Cardiac septum (tissue), 1 donor: ENCODE results near the gene AEBP2. TPM values are rescaled to one million over a fixed set of nuclear protein-coding genes. Genes with fewer than 3 reads are reported as not detected.
"Not testable (repeated sequence)": the region's sequence is repeated elsewhere in the genome, so short reads cannot be mapped to it uniquely, and the experiment has no call there.

Experiments
- DNase-seq: peaks from one replicate; pipeline ENCODE4 v3.0.0-alpha.2; 2020; ENCODE audit warnings: low spot score
- intact Hi-C: fragments of 100-400 bp; cut with DNase I; formaldehyde crosslinking; loops from one replicate; pipeline ENCODE4 v1.14.0; 2022
- total RNA-seq: library from RNA; stranded (reverse); fragmentation: NEBNext Ultra II Directional; extraction: Animal tissue kit (Norgen Biotek cat#: 25700); gene quantifications from one replicate; pipeline ENCODE4 v1.2.1, GENCODE V29; 2021
- donor health status: DM: no; HTN: no; CAD: no.

AEBP2 gene
- total RNA-seq, 1 donor from 2014 or later = 27.2 TPM

DNA sequence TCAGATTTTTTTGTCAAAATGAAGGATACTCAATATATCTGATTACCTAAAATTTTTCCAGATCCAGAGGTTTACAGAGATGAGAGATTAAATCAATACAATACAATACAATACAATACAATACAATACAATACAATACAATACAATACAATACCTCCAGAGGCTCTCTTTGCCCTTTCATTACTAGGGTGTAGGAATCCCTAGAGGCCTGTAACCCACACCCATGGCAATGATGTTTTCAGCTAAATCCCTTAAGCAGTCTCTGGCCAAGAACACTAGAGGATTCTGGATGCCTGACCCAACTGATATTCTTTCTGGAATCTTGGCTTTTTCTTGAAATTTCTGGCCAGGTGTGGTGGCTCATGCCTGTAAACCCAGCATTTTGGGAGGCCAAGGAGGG is 23.7 kb upstream of the AEBP2 start:
- intact Hi-C loops = no loop called here
- no peak for DNase-seq

DNA sequence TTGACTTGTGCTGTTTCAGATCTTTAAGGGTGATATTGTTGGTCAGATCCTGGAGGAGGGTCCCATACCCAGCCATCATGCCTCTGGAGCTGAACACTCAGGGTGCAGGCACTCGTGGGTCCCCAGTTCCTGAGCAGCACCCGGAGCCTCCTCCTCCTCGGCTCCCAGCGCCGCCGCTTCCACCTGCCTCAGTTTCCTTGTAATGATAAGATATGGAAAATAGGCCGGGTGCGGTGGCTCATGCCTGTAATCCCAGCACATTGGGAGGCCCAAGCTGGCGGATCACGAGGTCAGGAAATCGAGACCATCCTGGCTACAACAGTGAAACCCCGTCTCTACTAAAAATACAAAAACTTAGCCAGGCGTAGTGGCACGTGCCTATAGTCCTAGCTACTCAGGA is 20.2 kb upstream of the AEBP2 start:
- intact Hi-C loops = no loop called here
- DNase-seq = no peak

DNA sequence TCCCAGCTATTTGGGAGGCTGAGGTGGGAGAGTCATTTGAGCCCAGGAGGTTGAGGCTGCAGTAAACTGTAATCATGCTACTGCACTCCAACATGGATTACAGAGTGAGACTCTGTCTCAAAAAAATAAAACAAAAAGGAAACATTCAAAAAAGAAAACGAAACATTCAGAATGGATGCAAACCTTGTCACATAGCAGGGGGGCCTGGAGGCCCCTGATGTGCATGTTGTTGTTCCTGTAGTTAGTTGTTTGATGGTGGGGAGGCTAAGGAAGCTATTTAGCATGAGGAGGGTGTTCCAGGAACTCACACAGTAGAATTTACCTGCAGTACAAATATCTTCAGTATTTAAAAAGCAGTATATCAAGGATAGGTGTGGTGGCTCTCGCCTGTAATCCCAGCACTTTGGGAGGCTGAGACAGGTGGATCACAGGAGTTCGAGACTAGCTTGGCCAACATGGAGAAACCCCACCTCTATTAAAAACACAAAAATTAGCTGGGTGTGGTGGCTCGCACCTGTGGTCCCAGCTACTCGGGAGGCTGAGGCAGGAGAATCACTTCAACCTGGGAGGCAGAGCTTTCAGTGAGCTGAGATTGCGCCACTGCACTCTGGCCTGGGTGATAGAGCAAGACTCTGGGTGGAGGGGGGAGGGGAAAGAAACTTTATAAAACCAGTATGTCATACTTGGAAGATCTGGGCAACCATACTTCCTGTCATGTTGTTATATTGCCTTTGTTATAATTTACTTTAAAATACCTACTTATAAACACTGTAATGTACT is 17.6 kb upstream of the AEBP2 start:
- intact Hi-C loops = no loop called here
- no peak for DNase-seq

DNA sequence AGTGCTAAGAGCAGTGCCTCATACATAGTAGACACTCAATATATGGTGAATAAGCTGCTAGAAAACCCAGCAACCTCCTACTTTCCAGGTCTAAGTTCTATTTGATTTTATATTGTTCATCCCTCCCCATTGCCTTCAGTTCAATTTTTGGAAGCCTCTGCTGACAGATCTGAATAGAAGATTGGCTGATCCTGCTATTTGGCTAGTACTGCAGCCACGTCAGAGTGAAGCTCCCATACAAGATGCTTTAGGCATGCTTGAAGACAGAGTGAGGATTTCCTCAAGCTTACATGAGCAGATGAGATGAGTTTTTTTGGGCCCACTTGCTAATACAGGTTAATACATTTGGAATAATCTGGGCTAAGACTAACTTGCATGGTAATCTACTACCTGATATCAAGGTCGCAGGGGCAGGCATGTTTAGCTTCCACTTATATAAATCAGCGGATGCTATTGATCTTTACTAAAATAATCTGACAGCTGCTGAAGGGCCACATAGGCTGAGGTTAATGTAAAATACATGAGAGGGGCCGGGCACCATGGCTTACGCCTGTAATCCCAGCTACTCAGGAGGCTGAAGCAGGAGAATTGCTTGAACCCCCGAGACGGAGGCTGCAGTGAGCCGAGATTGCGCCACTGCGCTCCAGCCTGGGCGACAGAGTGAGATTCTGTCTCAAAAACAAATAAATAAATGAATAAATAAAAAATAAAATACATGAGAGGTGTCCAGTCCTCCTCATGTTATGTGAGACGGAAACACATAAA is 15.9 kb upstream of the AEBP2 start:
- intact Hi-C loops = no loop called here
- DNase-seq = no peak

DNA sequence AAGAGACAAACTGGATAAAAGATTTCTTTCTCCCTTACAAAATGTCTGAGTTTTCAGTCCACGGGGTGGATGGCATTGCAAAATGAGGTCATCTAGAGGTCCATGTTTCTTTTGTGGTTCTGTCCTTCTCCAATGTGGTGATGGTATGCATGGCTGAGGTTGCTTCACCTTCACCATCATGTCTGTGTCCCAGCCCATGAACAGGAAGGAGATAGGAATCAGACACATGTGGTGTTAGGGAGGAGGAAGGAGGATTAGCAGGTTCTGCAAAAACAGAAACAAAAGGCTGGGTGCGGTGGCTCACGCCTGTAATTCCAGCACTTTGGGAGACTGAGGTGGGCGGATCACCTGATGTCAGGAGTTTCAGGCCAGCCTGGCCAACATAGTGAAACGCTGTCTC is 11.0 kb upstream of the AEBP2 start:
- DNase-seq = no peak
- intact Hi-C loops = no loop called here

DNA sequence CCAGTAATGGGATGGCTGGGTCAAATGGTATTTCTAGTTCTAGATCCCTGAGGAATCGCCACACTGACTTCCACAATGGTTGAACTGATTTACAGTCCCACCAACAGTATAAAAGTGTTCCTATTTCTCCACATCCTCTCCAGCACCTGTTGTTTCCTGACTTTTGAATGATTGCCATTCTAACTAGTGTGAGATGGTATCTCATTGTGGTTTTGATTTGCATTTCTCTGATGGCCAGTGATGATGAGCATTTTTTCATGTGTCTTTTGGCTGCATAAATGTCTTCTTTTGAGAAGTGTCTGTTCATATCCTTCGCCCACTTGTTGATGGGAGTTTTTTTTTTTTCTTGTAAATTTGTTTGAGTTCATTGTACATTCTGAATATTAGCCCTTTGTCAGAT is 9.8 kb upstream of the AEBP2 start:
- intact Hi-C loops, DNase-seq: not testable (repeated sequence)

DNA sequence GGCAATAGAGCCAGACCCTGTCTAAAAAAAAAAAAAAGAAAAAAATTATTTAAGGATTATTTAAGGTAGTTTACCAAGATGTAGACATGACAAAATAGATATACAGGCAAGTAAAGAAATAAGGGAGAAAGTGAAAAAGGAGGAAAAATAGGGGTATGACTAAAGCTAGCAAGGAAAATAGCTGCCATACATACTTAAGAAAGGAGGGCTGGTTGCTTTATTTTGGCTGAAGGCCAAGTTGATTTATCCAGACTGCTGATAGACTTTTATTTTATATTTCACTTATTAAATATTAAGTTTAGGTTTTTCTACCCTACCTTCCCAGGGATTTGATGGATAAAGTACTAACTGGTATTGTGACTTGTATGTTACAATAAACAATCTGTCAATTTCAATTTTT is 8.3 kb upstream of the AEBP2 start:
- no peak for DNase-seq
- intact Hi-C loops = no loop called here

DNA sequence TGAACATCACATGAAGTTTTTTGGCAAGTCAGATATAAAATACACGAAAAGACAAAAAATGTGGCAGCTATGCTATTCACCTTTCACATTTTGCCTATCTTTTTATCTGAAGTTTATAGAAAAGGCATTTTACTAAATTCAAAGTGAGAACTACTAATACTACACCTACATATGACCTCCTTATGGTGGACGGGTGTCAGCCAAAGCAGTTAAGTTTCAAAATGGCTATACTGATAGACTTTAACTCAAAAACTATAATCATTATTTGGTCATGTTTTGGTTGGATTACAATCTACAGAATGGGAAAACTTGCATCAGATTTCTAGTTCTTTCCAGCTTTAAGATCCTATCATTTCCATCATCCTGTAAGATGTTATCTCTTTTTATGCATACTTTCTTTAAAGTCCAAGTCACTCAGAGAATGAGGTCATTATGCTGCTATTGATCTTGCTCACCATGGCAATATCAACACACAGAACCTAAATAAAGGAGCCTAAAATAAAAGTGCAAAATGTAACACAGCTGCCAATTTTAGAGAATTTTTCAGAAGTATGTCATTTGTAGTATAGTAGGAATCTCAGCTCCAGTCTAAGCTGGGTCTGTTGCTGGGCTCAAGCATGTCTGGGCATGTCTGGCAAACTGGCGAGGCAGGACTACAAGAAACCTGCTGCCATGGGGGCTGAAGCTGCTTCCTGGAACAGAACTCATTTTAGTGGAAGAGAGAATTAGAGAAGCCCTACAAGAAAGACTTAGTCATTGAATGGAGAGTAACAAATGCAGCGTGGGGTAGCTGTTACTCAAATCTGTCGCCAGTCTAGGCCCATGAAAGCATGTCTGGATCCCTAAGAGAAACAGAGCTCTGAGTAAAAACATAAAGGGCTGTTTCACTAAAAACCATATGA is 7.6 kb upstream of the AEBP2 start:
- no peak for DNase-seq
- intact Hi-C loops = no loop called here

DNA sequence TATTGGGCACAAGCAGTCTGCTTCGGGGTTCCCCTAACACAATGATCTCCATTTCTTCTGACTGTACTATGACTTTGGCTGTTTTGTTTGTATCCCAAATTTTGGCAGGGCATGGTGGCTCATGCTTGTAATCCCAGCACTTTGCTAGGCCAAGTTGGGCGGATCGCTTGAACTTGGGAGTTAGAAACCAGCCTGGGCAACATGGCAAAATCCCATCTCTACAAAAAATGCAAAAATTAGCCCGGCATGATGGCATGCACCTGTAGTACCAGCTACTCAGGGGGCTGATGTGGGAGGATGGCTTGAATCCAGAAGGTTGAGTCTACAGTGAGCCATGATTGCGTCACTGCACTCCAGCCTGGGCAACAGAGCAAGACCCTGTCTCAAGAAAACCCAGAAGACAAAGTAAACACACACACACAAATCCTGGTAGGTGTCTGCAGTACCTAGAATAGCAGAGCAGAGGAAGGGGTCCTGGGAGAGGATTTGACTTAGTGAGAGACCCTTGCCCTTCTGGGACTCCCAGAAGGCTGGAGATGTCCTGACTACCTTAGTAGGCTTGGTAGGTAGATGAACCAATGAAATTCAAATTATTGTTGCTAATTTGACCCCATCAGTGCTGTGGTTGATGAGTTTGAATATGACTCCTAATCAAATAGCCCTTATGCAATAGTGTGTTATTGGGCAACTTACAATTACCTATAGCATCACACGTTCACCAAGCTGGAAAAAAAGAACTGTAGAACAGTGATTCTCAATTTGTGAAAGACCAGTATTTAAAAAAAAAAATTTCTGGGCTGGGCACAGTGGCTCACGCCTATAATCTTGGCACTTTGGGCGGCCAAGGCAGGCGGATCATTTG is 6.8 kb upstream of the AEBP2 start:
- no peak for DNase-seq
- intact Hi-C loops = no loop called here

DNA sequence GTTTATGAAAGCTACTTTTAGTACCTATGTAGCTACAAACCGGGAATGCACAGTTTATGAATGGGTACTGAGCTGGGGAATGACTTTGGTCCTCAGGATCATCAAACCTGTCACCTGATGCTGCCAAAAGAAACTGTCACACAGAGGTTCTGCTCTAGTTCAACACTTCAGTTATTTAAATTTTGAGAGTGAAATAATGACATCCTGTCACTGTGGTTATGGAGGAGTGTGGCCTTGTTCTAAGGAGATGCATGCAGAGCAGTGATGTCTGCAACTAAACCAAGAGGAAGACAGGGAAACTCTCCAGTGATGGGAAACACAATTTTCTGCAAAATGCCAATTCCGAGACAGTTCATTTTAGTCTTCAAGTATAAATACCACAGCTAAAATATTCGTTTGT is 4.8 kb upstream of the AEBP2 start:
- no peak for DNase-seq
- intact Hi-C loops = no loop called here

DNA sequence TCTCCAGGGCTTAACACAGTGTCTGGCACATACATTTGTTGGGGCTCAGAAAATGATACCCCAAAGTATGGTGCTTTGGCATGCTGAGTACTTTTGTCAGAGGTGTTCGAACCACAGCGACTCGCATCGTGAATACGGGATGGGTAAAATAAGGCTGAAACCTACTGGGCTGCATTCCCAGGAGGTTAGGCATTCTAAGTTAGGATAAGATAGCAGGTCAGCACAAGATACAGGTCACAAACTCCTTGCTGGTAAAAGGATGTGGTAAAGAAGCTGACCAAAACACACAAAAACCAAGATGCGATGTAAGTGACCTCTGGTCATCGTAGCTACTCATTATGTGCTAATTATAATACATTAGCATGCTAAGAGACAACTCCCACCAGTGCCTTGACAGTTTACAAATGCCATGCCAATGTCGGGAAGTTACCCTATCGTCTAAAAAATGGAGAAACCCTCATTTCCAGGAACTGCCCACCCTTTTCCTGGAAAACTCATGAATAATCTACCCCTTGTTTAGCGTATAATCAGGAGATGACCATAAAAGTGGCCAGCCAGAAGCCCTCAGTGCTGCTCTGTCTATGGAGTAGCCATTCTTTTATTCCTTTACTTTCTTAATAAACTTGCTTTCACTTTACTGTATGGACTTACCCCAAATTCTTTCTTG is 3.3 kb upstream of the AEBP2 start:
- no peak for DNase-seq
- intact Hi-C loops = no loop called here

DNA sequence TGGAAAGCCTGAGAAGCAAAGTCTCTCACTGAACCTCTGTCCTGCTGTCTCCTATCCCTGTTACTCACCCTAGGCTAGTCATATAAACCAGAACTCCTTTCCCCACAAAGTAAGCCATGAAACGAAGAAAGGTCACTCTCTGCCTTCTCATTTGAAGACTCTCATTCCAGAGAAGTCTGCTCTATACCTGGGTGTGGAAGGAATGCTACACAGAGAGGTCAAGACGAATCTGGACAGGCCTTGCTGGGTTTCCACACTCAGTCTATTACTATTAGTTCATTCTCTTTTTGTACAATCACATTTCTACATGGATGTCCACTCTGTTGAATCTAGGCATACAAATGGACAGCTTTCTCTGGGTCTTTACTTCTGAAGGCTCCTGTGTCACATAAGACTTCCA is 2.4 kb upstream of the AEBP2 start:
- intact Hi-C loops = no loop called here
- DNase-seq = no peak

DNA sequence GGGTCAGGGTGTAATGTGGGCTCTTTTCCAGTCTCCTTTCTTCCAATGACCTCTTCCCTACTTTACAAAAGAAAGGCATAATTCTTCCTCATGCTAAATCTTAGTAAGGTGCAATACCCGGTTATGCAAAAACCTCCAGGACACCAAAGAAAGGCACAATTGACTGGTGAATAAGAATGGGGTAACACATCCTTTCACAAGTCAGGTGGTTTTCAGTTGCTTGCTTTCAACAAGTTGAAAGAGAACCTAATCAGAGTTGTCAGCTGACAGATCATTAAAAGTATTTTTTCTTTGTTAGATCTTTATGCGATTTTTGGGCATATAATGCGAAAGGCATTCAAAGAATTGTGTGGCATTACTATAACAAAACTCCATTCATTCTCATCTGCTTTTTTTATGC is 1.3 kb upstream of the AEBP2 start:
- intact Hi-C loops = no loop called here
- no peak for DNase-seq

DNA sequence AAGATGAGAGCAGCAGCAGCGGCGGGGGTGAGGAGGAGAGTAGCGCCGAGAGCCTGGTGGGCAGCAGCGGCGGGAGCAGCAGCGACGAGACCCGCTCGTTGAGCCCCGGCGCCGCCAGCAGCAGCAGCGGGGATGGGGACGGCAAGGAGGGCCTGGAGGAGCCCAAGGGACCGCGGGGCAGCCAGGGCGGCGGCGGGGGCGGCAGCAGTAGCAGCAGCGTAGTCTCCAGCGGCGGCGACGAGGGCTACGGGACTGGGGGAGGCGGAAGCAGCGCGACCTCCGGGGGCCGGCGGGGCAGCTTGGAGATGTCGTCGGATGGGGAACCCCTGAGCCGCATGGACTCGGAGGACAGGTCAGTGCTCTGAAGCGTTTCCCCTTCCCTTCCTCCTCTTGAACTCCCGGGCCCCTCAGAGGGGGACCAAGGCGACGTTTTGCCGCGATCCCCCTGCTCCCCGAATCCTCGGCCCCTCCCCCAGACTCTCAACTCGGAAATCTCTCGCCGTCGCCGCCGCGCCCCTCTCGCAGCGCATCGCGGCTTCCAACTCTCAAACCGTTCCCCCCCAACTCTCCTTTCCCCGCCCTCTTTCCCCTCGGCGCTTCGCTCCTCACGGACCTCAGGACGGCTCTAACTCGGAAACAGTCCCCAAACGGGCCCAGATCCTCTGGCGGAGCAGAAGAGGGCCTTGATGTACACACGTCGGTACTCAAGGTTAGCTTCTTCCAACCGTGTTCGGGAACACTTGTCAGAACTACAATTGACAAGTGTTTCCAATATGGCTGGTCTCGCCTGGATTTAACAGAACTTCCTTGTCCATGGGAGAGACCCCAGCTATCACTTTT is 947 bp downstream of the AEBP2 start:
- intact Hi-C loops = no loop called here
- DNase-seq = peak; percentile 81

DNA sequence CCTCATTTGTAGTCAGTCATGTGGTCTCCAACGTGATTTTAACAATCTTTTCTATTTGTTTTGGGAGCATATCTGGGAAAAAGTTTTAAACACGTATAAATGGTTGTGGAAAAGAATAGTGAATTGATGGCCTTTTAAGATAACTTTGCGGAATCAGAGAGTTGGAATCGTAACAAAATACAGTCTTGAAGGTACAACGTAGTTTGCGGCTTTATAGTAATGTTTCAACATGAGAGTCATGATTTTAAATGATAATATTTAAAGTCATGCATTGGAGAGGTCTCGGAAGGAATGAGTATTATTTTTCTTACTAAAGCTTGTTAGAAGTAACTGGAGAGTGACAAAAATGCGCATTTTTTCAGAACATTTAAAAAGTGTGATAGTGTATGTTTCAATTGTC is 1.6 kb downstream of the AEBP2 start:
- intact Hi-C loops = no loop called here
- no peak for DNase-seq

DNA sequence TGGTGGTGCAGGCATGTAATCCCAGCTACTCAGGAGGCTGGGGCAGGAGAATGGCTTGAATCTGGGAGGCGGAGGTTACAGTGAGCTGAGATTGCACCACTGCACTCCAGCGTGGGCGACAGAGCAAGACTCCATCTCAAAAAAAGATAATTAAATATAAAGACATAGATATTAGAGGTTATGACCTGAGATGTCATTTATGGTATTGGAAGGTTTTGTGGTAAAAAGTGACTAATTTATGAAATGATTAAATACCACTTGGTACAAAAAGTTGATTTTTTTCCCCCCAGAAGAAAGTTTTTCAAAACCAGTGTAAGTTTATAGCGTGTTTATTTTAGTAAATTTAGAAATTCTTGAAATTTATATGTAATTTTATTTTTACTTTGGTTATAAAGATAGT is 4.3 kb downstream of the AEBP2 start:
- intact Hi-C loops = no loop called here

DNA sequence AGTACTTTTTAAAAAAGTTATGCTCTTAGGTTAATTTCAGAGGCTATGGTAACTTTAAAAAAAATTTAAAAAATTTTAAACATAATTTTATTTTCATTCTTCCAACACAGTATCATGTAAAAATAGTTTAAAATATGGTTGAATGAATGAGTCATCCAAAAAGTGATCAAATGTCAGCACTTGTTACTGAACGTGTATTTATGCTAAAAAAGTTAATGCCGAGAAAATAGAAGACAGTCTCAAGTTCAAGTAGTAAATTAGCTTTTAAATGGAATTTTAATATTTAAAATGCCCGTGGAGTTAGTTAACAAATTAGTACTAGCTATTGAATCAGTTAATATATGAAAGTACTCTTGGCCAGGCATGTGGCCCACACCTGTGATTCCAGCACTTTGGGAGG is 4.8 kb downstream of the AEBP2 start:
- DNase-seq = no peak
- intact Hi-C loops = no loop called here

More for the DNA sequence above, 4.3 kb downstream of the AEBP2 start:
- no peak for DNase-seq

DNA sequence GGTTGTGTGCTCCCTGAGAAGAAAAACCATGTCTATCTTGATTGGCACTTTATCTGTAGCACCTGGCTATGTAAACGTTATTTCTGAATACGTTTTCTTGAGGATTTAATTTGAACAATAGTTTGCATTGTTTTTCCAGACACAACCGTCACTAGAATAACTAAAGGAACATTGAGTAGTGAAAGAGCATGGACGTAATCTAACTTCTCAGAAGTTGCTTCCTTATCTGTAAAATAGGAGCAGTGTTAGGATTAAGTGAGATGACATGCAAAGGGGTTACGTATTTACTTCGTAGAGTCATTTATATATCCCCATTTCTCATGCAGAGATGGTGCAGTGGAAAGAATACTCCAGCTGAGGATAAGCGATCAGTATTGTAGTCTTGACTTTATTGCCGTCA is 8.1 kb downstream of the AEBP2 start:
- DNase-seq = no peak
- intact Hi-C loops = no loop called here
